Testis (tissue), 3 donors: ENCODE data around the gene ZCCHC18. TPM values are rescaled to one million over a fixed set of nuclear protein-coding genes. Genes with fewer than 3 reads are reported as not detected.

Experiments
- DNase-seq: peaks from one replicate; pipeline ENCODE4 v3.0.0-alpha.2; 2019
- H3K27ac ChIP-seq, 2 donors: fragments of 200-600 bp; sonication (generic); one replicate each; pipeline ENCODE4 v1.5.1; 2019
- H3K27me3 ChIP-seq: fragments of 200-600 bp; sonication (generic); one replicate; pipeline ENCODE4 v1.5.1; 2019
- H3K36me3 ChIP-seq: fragments of 200-600 bp; sonication (generic); one replicate; pipeline ENCODE4 v1.5.1; 2017; ENCODE audit warnings: low read depth; ENCODE audit errors: missing control alignments
- H3K4me1 ChIP-seq: fragments of 200-600 bp; sonication (generic); one replicate; pipeline ENCODE4 v1.5.1; 2019
- H3K4me3 ChIP-seq, 2 donors: fragments of 200-600 bp; sonication (generic); one replicate each; pipeline ENCODE4 v1.5.1; 2017 to 2019
- H3K9me3 ChIP-seq: fragments of 200-600 bp; sonication (generic); one replicate; pipeline ENCODE4 v1.5.1; 2017
- POLR2A ChIP-seq: fragments of 450-650 bp; IDR thresholded peaks from one replicate; pipeline ENCODE4 v1.6.1; 2017; ENCODE audit warnings: antibody characterized with exemption, mild to moderate bottlenecking, moderate library complexity
- WGBS, 2 donors: methylation state at CpG; one replicate each; pipeline ENCODE4 v1.1.5; 2018; 5-methylcytosine and 5-hydroxymethylcytosine counted together
- intact Hi-C: fragments of 100-400 bp; cut with DNase I; formaldehyde crosslinking; loops from one replicate; pipeline ENCODE4 v1.15.1; 2023; ENCODE audit warnings: low total_unique reads
- polyA plus RNA-seq: library from polyadenylated mRNA; stranded (reverse); fragments of 350-450 nt; fragmentation: Illumina TruSeq; extraction: RNeasy Lipid Tissue Mini Kit (QIAGEN cat#74804); gene quantifications from one replicate; pipeline ENCODE4 v1.2.3, GENCODE V29; 2014; ENCODE audit warnings: low read depth, low replicate concordance; ENCODE audit not compliant: insufficient read depth
- total RNA-seq, 2 donors: library from RNA; depleted of rRNA; stranded (reverse); fragments of >200 nt; gene quantifications; one replicate each; pipeline ENCODE4 v1.2.3, GENCODE V29; 2016
- TF ChIP-seq, protein P1 (sequence below), 3 experiments: fragments of 450-650 bp in 2 of 3; fragments of 200-600 bp in 1 of 3; sonication (generic) in 1 of 3; IDR thresholded peaks; one replicate each; pipeline ENCODE4 v1.5.1; 2016 to 2019; ENCODE audit warnings: antibody characterized with exemption in 3 of 3, mild to moderate bottlenecking in 2 of 3, moderate library complexity in 1 of 3

ZCCHC18 gene
- total and polyA plus RNA-seq, 3 donors from 2014 or later = 2.5 to 17.2 (median 6.2) TPM

DNA sequence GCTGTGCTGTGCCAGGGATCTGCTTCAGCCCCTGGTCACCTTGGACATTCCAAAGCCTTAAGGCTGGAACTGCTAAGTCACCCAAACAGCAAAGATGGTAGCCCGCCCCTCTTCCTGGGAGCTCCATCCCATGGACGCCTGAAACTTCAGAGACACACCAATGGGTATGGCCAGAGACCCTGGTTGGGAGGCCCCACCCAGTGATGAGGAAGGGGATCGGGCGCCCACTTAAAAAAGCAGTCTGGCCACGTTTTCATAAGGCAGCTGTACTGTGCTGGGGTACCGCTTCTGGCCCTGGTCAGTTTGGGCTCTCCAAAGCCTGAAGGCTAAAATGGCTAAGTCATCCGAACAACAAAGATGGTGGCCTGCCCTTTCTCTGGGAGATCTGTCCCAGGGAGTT is 26.8 kb upstream of the ZCCHC18 start:
- no peak for DNase-seq
- Histone ChIP-seq H3K27me3 (no peaks in the 10 kb centered on the region), H3K9me3 (no peaks in the 10 kb centered on the region), H3K4me3 (no peak overlapping the region), H3K4me1 (no peaks in the 10 kb centered on the region), H3K36me3 (no peaks in the 10 kb centered on the region), H3K27ac (no peak overlapping the region)
- intact Hi-C loops = no loop called here
- 62% methylated on average over 6 of the region's 7 CpGs; no CpG with 5 or more reads in 1 of the 2 donors for WGBS, 2 donors
- TF ChIP-seq, protein P1, sequence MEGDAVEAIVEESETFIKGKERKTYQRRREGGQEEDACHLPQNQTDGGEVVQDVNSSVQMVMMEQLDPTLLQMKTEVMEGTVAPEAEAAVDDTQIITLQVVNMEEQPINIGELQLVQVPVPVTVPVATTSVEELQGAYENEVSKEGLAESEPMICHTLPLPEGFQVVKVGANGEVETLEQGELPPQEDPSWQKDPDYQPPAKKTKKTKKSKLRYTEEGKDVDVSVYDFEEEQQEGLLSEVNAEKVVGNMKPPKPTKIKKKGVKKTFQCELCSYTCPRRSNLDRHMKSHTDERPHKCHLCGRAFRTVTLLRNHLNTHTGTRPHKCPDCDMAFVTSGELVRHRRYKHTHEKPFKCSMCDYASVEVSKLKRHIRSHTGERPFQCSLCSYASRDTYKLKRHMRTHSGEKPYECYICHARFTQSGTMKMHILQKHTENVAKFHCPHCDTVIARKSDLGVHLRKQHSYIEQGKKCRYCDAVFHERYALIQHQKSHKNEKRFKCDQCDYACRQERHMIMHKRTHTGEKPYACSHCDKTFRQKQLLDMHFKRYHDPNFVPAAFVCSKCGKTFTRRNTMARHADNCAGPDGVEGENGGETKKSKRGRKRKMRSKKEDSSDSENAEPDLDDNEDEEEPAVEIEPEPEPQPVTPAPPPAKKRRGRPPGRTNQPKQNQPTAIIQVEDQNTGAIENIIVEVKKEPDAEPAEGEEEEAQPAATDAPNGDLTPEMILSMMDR (IDR thresholded peaks at IDR 0.05) = no peak
- TF ChIP-seq POLR2A = no peak

DNA sequence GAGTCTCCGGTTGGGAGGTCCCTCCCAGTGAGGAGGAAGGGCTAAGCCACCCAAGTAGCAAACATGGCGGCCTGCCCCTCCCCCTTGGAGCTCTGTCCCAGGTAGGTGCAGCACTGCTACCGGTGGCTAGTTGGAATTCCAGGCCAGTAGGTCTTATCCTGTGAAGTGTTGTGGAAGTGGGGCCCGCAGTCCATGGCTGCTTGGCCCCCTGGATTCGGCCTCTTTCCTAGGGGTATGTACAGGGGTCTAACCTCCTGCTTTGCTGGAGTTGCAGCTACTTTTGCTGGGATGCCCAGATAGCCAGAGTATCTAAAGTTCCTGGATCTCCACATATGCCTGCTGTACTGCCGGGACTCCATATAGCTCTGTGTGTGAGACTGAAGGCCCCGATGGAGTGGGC is 26.4 kb upstream of the ZCCHC18 start:
- H3K27me3 ChIP-seq = no peaks in the 10 kb centered on the region
- no peak for DNase-seq
- no peaks in the 10 kb centered on the region for H3K36me3 ChIP-seq
- no peak overlapping the region for H3K27ac ChIP-seq
- 54% methylated on average over 3 of the region's 7 CpGs; no CpG with 5 or more reads in 1 of the 2 donors for WGBS, 2 donors
- intact Hi-C loops = no loop called here
- no peak for TF ChIP-seq POLR2A
- TF ChIP-seq, protein P1 (IDR thresholded peaks at IDR 0.05) = no peak
- H3K4me1 ChIP-seq = no peaks in the 10 kb centered on the region
- no peak overlapping the region for H3K4me3 ChIP-seq
- no peaks in the 10 kb centered on the region for H3K9me3 ChIP-seq

DNA sequence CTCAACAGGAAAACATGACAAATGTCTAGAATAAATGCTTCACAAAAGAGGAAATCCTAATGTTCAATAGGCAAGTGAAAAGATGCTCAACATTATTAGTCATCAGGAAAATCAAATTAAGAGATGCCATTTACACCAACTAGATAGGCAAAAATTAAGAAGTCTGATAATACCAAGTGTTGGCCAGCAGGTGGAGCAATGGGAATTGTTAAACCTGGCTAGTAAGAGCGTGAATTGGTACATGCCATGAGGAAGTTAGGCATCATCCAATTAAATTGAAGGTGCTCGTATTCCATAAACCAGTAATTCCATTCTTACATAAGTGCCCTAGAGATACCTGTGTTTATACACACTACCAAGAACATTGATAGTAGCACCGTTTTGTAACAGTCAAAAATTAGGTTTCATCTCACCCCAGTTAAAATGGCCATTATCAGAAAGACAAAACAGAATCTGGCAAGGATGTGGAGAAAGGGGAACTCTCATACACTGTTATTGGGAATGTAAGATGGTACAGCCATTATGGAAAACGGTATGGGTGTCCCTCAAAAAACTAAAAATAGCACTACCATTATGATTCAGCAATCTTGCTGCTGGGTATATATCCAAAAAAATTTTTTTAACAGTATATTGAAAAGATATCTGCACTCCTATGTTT is 14.0 kb upstream of the ZCCHC18 start:
- no peak overlapping the region for H3K27ac ChIP-seq
- no peaks in the 10 kb centered on the region for H3K27me3 ChIP-seq
- no peaks in the 10 kb centered on the region for H3K9me3 ChIP-seq
- intact Hi-C loops = no loop called here
- H3K36me3 ChIP-seq = no peaks in the 10 kb centered on the region
- TF ChIP-seq, protein P1 (IDR thresholded peaks at IDR 0.05) = peak; percentile 26 to 53 (median 47)
- no peak for TF ChIP-seq POLR2A
- WGBS, 2 donors = 2 to 3% methylated on average over 4 of the region's 4 CpGs
- peak; percentile 48 for DNase-seq
- no peak overlapping the region for H3K4me3 ChIP-seq
- no peaks in the 10 kb centered on the region for H3K4me1 ChIP-seq

DNA sequence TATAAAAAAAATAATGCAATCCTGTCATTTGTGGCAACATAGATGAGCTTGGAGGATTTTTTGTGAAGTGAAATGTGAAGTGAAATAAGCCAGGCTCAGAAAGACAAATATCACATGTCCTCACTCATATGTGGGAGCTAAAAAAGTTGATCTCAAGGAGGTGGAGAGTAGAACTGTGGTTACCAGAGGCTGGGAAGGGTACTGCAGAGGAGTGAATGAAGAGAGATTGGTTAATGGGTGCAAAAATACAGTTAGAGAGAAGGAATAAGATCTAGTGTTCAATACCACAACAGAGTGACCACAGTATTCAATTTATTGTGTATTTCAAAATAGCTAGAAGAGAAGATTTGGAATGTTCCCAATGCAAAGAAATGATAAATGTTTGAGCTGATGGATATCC is 13.4 kb upstream of the ZCCHC18 start:
- no peaks in the 10 kb centered on the region for H3K9me3 ChIP-seq
- intact Hi-C loops = no loop called here
- no peak for TF ChIP-seq POLR2A
- TF ChIP-seq, protein P1 (IDR thresholded peaks at IDR 0.05) = no peak
- H3K4me1 ChIP-seq = no peaks in the 10 kb centered on the region
- no peak for DNase-seq
- H3K27me3 ChIP-seq = no peaks in the 10 kb centered on the region
- H3K36me3 ChIP-seq = no peaks in the 10 kb centered on the region
- H3K27ac ChIP-seq = no peak overlapping the region
- H3K4me3 ChIP-seq = no peak overlapping the region

DNA sequence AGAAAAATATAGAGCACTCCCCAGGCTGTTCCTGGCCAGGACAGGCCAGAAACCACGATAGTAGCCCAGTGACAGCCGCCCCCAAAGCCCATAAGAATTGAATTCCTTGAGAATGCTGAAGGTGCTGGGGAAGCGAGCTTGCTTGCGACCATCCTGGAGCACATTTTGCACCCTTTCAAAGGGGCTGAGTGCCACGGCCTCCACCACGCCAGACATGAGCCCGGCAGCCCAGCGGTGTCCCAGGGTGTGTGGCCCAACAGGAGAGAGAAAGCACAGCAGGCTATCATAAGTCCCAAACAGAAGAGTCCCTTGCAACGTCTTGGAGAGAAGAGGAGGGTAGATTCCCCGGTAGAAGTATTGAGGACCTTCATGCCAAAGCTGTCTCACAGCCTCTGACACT is 7.6 kb upstream of the ZCCHC18 start:
- DNase-seq = no peak
- Histone ChIP-seq H3K9me3 (no peaks in the 10 kb centered on the region), H3K4me3 (no peak overlapping the region), H3K27me3 (no peaks in the 10 kb centered on the region), H3K4me1 (no peaks in the 10 kb centered on the region), H3K36me3 (no peaks in the 10 kb centered on the region), H3K27ac (no peak overlapping the region)
- intact Hi-C loops = no loop called here
- TF ChIP-seq POLR2A = no peak
- TF ChIP-seq, protein P1 (IDR thresholded peaks at IDR 0.05) = no peak
- 89% methylated on average over 10 of the region's 10 CpGs; no CpG with 5 or more reads in 1 of the 2 donors for WGBS, 2 donors
